Gastrocnemius medialis (tissue), 4 donors: ENCODE measurements around the gene GDF7.

Source experiments
- POLR2A ChIP-seq, 2 donors: fragments of 450-650 bp; IDR thresholded peaks; one replicate each; pipeline ENCODE4 v1.6.1; 2017; ENCODE audit warnings: antibody characterized with exemption in 2 of 2, mild to moderate bottlenecking in 2 of 2, moderate library complexity in 2 of 2
- TF ChIP-seq, protein P1 (sequence below), 5 experiments: fragments of 450-650 bp in 3 of 5; fragments of 200-600 bp in 2 of 5; sonication (generic) in 2 of 5; IDR thresholded peaks in 4 of 5; conservative IDR thresholded peaks in 1 of 5; 1 replicate in 4 of 5; 2 replicates in 1 of 5; pipeline ENCODE4 v1.5.1; 2016 to 2019; ENCODE audit warnings: antibody characterized with exemption in 5 of 5, mild to moderate bottlenecking in 3 of 5, moderate library complexity in 3 of 5

DNA sequence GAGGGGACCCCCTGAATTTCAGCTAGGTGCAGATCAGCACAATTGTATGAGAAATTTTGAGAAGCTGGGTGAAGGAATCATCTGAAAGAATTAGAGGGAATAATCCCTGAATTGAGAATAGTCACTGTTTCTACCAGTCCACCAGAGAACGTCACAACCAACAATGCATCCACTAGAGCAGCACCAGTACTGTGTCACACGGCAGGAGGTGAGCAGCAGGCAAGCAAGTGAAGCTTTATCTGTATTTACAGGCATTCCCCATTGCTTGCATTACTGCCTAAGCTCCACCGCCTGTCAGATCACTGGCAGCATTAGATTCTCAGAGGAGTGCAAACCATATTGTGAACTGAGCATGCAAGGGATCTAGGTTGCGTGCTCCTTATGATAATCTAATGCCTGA, 40.7 kb downstream of the GDF7 start:
- TF ChIP-seq, protein P1, sequence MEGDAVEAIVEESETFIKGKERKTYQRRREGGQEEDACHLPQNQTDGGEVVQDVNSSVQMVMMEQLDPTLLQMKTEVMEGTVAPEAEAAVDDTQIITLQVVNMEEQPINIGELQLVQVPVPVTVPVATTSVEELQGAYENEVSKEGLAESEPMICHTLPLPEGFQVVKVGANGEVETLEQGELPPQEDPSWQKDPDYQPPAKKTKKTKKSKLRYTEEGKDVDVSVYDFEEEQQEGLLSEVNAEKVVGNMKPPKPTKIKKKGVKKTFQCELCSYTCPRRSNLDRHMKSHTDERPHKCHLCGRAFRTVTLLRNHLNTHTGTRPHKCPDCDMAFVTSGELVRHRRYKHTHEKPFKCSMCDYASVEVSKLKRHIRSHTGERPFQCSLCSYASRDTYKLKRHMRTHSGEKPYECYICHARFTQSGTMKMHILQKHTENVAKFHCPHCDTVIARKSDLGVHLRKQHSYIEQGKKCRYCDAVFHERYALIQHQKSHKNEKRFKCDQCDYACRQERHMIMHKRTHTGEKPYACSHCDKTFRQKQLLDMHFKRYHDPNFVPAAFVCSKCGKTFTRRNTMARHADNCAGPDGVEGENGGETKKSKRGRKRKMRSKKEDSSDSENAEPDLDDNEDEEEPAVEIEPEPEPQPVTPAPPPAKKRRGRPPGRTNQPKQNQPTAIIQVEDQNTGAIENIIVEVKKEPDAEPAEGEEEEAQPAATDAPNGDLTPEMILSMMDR (IDR thresholded peaks at IDR 0.05 in 4 of 5, conservative IDR thresholded peaks at IDR 0.05 in 1 of 5), result no peak
- no peak for TF ChIP-seq POLR2A (IDR thresholded peaks at IDR 0.05)
